GM21619 (cell line): Measurements from ENCODE around the gene DNAL1.

Source experiments
- ATAC-seq: cut with Tn5 transposase; IDR thresholded peaks from one replicate; pipeline ENCODE4 v1.9.1; 2021; ENCODE audit not compliant: unreplicated experiment

Gene DNAL1

DNA sequence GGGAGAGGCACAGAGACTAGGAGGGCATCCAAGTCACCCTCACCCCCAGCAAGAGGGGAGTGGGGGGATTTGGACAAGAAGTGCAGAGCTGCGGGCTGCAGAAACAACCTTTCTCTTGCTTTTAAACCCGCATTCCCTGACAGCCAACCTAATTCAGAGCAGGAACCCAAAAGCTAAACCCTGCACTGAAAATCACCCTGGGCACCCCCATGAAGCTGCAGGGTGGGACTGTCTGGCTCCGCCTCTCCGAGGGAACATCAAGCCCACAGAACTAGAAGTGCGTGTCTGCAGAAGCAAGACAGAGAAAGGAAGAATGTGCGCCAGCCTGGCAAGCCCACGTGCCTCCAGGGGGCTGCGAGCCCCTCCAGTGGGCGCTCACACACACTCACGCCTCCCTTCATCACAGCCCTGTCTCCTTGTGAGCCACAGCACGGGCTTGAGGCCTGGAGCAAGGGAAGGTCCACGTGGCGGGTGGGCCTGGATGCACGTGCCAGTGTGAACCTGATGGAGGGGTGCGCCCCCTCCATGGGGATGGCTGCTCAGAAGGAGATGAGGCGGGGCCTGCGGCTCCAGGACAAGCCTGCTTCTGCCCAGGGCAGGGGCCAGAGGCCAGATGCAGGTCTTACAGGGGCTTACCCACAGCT lies 97.2 kb downstream of the DNAL1 start:
- no peak for ATAC-seq

DNA sequence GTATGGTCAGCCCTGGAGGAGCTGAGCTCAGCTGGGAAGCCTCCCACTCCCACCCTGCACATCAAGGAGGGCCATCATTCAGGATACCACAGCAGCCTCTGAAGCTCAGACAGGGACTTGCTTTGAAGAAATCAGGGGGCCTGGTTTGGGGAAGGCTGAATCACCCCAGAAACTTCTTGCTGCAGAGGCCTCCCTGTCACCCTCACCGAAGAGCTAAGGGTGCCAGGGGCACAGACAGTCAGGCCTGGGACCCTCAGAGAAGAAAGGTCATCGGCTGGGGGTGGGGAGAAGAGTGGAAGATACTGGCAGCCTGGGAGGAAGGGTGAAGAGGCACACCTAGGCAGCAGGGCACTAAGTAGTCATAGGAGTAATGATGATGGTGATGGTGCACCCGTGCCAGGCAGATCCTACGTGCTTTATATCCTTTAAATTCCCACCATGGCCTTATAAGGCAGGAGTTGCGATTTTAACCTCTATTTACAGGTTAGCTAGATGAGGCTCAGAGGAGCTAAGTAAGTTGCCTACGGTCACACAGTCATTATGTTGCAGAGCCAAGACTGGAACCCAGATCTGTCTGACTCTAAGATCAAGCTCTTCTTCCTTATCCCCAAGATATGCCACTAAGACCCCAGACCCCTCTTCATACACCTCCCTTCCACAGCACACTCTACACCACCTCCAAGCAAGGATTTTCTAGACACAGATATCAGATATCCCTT lies 97.9 kb downstream of the DNAL1 start:
- ATAC-seq: no peak

DNA sequence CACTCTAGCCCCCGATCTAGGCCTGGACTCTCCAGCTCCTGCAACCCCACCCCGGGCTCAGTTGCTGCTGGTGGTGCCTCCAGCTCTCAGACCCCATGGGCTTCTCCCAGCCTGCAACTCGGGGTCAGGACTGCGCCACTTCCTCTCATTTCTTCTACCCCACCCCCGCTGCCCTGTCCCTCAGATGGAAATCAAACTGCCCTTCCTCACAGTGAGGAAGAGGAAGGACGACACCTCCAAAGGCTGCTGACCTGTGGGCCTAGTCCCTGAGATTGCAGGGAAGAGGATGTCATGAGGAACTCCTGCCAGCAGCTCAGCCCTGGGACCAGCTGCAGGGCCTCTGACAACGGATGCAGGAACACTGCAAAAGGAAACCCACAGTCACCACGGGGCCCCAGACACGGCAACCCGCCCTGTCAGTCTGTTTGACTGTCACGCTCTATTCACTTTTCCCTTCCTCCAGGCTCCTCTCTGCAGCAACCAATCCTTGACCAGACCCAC lies 98.7 kb downstream of the DNAL1 start:
- ATAC-seq: peak; percentile 49

DNA sequence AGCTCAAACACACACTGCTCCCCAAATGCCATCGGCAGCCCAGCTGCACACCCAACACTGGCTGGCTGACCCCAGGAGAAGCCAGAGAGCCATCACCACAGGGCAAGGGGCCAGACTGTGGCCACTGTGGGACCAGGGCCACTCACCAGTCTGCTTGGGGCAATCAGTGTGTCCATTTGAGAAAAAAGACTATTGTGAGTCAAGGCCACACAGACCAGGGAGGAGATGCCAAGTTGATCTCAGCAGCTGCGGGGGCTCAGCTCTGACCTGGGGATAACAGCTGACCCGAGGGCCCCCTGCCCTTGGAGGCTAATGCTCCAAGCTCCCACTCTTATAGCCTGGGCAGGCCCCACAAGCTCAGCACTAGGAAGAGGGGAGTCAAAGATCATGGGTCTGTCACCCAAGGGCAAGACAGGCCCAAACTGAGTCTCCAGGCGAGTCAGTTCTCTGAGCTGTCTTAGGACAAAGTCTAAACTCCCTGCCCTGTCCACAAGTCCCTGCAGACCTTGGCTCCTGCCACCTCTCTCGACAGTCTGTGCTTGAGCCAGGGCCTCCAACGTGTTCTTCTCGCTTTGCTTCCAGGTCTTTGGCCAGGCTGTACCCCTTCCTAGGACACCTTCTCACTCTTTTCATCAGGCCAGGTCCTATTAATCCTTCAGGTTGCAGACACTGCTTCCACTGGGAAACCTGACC lies 99.5 kb downstream of the DNAL1 start:
- no peak for ATAC-seq

- no peak for ATAC-seq
Measured at GRCh38 chr14:73744874-73745529, 100.2 kb downstream of the DNAL1 start.

DNA sequence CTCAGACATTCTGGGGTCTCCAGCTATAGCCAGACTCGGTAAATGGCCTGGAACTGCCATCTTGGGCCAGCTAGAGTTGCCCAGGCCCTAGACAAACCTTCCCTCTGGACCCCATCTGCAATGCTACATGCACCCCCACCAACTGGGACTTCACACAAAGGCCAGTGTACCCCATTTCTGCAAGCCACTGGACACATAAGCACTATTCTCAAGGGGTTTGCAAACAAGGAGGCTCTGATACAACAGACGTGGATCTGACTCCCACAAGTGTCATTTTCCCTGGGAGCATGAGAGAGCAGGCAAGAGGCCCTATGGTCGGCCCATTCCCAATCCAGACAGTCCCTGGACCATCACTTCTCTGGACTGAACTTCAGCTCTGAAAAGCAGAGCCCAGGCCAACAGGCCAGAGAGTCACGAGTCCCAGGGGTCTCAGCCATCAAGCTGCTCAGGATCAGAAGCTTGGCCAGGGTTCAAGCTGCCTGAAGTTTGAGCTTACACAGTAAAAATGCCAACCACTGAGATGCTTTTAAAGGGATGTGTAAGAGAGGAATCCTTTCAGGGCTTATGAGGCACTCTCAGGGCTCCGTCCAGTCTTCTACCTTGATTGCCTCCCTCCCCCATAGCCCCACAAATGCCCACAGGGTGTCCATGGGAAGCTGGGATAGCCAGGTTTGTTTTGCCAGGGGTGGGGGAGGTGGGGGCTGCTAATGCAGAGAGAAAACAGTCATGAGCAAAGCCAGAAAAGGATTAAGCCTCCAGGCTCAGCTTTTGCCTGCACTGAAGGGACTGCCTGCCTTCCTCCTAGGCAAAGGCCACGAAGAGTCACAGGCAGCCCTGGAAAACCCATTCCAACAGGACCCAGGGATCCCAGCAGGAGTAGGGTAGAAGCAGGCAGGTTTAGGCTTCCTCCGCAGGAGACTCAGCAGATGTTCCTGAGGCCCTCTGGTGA lies 101.1 kb downstream of the DNAL1 start:
- no peak for ATAC-seq

DNA sequence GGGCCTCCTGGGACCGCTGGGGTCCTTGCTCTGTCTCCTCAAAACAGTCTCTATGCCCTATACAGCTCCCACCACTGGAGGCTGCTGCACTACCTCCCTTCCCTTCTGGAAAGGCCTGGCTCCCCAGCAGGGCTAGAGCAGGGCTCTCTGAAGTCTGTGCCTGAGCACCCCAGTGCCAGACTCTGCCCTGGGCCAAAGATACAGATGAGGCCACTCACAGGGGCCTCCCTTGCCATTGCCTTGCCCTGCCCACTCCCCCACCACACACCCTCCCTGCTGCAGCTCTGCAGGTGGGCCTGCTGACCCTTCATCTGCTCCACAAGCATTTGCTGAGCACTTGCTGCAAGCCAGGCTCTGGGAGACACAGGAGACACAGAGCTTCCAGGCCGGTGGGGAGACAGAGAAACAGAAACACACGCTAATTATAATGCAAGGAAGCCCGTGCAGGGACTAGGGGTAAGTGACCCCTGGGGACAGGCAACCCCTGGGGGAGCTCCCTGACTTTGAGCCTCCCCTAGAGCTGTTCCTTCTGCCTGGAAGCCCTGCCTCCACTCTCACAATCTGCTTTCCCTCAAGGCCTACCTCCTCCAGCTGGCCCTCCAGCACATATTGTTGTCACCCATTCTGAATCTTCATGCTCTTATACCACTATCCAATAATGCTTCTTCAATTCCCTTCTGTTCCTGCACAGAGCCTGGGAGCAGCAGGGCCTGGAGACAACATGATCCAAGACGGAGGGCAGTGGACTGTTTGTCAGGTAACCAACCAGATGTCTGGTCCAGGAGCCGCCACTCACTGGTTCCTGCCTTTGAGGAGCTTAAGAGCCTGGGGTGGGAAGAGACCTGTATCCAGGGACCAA lies 102.0 kb downstream of the DNAL1 start:
- no peak for ATAC-seq

- ATAC-seq: no peak
Measured at GRCh38 chr14:73747379-73748211, 102.8 kb downstream of the DNAL1 start.

- no peak for ATAC-seq
Measured at GRCh38 chr14:73748858-73749357, 104.1 kb downstream of the DNAL1 start.

- ATAC-seq: no peak
Measured at GRCh38 chr14:73749706-73750530, 105.1 kb downstream of the DNAL1 start.

DNA sequence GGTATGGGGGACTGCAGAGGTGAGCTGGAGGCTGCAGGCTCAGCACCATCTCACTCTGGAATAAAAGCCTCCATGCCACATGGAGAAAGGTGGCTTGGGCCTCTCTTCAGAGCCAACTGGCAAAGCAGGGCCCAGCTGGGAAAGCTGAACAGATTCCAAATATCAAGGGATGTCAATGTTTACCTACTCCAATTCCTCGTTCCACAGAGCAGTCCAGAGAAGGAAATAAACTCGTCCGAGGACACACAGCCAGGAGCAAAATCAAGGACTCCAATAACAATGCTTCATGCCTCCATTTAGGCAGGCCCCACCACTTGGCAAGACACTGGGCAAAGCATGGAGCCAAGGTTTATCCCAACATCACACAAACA lies 105.7 kb downstream of the DNAL1 start:
- no peak for ATAC-seq

- no peak for ATAC-seq
Measured at GRCh38 chr14:73751157-73751691, 106.4 kb downstream of the DNAL1 start.

- ATAC-seq: no peak
Measured at GRCh38 chr14:73752297-73752992, 107.7 kb downstream of the DNAL1 start.
